KMS-11 (cell line): ENCODE results near the gene TFB2M.

Experiments
- H2AFZ ChIP-seq: fragments of 200-600 bp; sonication (generic); 2 replicates; pipeline ENCODE4 v1.6.1; 2016; ENCODE audit warnings: antibody characterized with exemption, mixed run types, low read depth
- H3K27ac ChIP-seq: fragments of 200-600 bp; sonication (generic); 2 replicates; pipeline ENCODE4 v1.6.1; 2016; ENCODE audit warnings: mild to moderate bottlenecking, mixed run types
- H3K27me3 ChIP-seq: fragments of 200-600 bp; sonication (generic); 2 replicates; pipeline ENCODE4 v1.6.1; 2017; ENCODE audit warnings: mild to moderate bottlenecking, low read depth, mixed run types, moderate library complexity; ENCODE audit not compliant: insufficient read depth
- H3K36me3 ChIP-seq: fragments of 200-600 bp; sonication (generic); 2 replicates; pipeline ENCODE4 v1.6.1; 2017; ENCODE audit warnings: mild to moderate bottlenecking, mixed run types; ENCODE audit not compliant: insufficient read depth
- H3K4me1 ChIP-seq: fragments of 200-600 bp; sonication (generic); 2 replicates; pipeline ENCODE4 v1.6.1; 2016; ENCODE audit warnings: mild to moderate bottlenecking, low read depth, mixed run types; ENCODE audit not compliant: poor library complexity, severe bottlenecking
- H3K4me2 ChIP-seq: fragments of 200-600 bp; sonication (generic); 2 replicates; pipeline ENCODE4 v1.7.0; 2016; ENCODE audit warnings: mild to moderate bottlenecking, mixed run types
- H3K4me3 ChIP-seq: fragments of 200-600 bp; sonication (generic); IDR thresholded peaks from 2 replicates; pipeline ENCODE4 v1.6.1; 2017; ENCODE audit warnings: low read depth, low read length, mixed read lengths; ENCODE audit not compliant: insufficient read depth
- H3K79me2 ChIP-seq: fragments of 200-600 bp; sonication (generic); 2 replicates; pipeline ENCODE4 v1.6.1; 2016; ENCODE audit warnings: low read depth, mixed run types; ENCODE audit not compliant: insufficient read depth
- H3K9ac ChIP-seq: fragments of 200-600 bp; sonication (generic); 2 replicates; pipeline ENCODE4 v1.6.1; 2016; ENCODE audit warnings: mild to moderate bottlenecking, mixed run types
- H4K20me1 ChIP-seq: fragments of 200-600 bp; sonication (generic); 2 replicates; pipeline ENCODE4 v1.6.1; 2016; ENCODE audit warnings: mild to moderate bottlenecking, mixed run types; ENCODE audit not compliant: insufficient read depth
- TF ChIP-seq, protein P1 (sequence below): fragments of 200-600 bp; sonication (generic); conservative IDR thresholded peaks from 2 replicates; pipeline ENCODE4 v1.6.1; 2017; ENCODE audit warnings: low read depth, mild to moderate bottlenecking, antibody characterized with exemption, low read length, moderate library complexity, mixed read lengths

Gene TFB2M

DNA sequence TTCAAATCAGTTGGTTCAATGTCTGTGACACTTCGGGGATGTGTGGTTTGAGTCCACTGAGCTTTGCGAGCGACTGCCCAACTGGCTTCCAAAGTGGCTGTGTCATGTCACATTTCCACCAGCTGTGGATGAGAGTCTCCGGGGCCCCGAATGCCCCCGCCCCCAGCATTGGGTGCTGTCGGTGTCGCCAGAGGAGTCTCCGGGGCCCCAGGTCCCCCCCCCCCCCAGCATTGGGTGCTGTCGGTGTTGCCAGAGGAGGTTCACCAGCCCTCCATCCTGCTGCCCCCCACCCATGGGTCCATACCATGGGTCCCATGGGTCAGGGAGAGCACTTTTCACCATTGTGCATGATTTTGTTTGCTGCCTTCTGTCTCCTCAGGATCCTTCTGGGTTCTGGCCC lies 49.9 kb downstream of the TFB2M start:
- H3K27ac ChIP-seq = no peak overlapping the region

DNA sequence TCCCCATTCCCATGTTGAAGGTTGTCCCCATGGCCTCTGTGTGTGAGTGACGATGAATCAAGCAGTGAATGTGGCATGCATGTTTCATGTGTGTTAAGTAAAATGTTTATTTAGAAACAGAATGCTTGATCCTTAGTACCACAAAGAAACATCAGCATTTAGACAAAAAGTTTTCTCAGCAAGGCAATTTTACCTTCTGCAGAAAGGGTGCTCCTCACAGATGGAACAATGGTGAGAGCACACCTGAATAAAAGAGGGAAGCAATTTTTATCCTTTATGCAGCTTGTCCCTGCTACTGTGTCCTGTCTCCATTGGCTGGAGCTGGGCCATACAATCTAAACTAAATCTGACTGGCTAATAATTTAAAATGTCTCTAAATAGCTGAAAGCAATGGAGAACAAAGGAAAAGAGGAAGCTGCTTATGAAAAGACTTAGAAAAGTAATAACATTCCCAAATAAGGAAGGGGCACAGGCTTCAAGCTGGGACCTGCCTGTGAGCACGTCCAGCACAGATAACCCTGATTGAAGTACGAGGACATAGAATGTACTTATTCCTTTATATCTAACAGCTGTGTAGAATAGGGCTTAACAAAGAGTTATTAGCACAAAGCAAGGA lies 50.6 kb downstream of the TFB2M start:
- Histone ChIP-seq H3K4me1 (no peaks in the 10 kb centered on the region), H3K79me2 (no peaks in the 10 kb centered on the region), H3K9ac (no peak overlapping the region), H3K36me3 (no peaks in the 10 kb centered on the region), H3K27me3 (no peaks in the 10 kb centered on the region), H4K20me1 (no peaks in the 10 kb centered on the region), H3K4me3 (no peak overlapping the region), H3K4me2 (no peak overlapping the region), H2AFZ (no peak overlapping the region), H3K27ac (no peak overlapping the region)
- TF ChIP-seq, protein P1, sequence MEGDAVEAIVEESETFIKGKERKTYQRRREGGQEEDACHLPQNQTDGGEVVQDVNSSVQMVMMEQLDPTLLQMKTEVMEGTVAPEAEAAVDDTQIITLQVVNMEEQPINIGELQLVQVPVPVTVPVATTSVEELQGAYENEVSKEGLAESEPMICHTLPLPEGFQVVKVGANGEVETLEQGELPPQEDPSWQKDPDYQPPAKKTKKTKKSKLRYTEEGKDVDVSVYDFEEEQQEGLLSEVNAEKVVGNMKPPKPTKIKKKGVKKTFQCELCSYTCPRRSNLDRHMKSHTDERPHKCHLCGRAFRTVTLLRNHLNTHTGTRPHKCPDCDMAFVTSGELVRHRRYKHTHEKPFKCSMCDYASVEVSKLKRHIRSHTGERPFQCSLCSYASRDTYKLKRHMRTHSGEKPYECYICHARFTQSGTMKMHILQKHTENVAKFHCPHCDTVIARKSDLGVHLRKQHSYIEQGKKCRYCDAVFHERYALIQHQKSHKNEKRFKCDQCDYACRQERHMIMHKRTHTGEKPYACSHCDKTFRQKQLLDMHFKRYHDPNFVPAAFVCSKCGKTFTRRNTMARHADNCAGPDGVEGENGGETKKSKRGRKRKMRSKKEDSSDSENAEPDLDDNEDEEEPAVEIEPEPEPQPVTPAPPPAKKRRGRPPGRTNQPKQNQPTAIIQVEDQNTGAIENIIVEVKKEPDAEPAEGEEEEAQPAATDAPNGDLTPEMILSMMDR = no peak

More for the DNA sequence above, 49.9 kb downstream of the TFB2M start:
- TF ChIP-seq, protein P1 = no peak
- Histone ChIP-seq H3K4me1 (no peaks in the 10 kb centered on the region), H4K20me1 (no peaks in the 10 kb centered on the region), H3K4me2 (no peak overlapping the region), H3K9ac (no peak overlapping the region), H3K79me2 (no peaks in the 10 kb centered on the region), H2AFZ (no peak overlapping the region), H3K27me3 (no peaks in the 10 kb centered on the region), H3K4me3 (no peak overlapping the region), H3K36me3 (no peaks in the 10 kb centered on the region)

DNA sequence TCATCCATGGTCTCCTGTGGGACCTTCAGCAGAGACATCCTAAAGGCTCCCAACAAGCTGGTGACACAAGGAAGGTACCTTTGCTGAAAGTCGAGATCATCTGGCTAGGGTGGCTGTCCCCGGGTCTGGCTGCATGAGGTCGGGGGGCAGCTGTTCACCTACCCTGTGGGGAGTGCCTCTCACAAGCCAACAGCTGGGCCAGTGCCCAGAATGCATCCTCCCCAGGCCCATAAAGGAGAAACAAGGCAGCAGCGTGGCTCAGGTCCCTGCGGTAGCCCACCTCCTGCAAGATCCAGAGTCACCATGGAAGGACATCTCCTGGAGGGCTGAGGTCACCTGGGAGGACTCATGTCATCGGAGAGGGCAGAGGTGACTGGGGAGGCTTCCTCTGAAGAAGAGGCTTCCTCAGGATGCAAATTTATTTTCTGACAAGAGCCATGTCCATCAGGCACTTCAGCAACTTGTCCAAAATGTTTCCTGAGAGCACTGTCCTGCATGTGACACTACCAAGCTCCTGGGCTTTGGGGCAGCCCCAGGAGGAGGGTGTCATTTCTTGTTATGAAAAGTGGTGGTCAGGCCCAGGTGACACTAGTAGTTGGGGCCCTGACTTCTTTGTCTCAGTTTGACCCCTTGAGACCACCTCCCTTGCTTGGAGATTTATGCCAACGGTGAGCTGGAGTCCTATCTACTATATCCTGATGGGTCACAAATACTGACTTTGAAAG lies 52.3 kb downstream of the TFB2M start:
- H3K4me3 ChIP-seq = no peak overlapping the region
- no peaks in the 10 kb centered on the region for H3K4me1 ChIP-seq
- H3K9ac ChIP-seq = no peak overlapping the region
- TF ChIP-seq, protein P1 = no peak
- H3K27ac ChIP-seq = no peak overlapping the region
- H3K27me3 ChIP-seq = no peaks in the 10 kb centered on the region
- H3K79me2 ChIP-seq = no peaks in the 10 kb centered on the region
- no peak overlapping the region for H3K4me2 ChIP-seq
- no peak overlapping the region for H2AFZ ChIP-seq
- no peaks in the 10 kb centered on the region for H4K20me1 ChIP-seq
- H3K36me3 ChIP-seq = no peaks in the 10 kb centered on the region

DNA sequence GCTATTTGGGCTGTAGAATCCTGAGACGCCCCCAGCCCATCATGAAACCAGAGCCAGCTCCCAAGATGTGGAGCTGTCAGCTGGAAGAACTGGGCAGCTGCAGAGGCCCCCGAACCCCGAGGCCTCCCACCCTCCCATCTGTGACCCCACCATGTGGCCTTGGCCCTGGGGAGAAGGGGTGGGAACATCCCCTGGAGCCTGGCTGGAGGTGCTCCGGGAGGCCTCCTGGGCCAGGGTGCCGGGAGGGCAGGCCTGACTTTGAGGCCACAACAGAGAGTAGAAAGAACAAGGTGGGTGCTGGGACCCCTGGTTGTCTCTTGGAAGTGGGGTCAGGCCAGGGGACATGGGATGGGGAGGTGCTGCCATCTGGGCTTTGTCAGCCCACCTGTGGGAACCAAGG lies 53.0 kb downstream of the TFB2M start:
- Histone ChIP-seq H3K4me2 (no peak overlapping the region), H4K20me1 (no peaks in the 10 kb centered on the region), H3K79me2 (no peaks in the 10 kb centered on the region), H3K4me1 (no peaks in the 10 kb centered on the region), H3K27ac (no peak overlapping the region), H2AFZ (no peak overlapping the region), H3K4me3 (no peak overlapping the region), H3K9ac (no peak overlapping the region), H3K36me3 (no peaks in the 10 kb centered on the region), H3K27me3 (no peaks in the 10 kb centered on the region)
- TF ChIP-seq, protein P1 = no peak
